ENCODE measurements around the gene RMND5A.

The RMND5A gene

DNA sequence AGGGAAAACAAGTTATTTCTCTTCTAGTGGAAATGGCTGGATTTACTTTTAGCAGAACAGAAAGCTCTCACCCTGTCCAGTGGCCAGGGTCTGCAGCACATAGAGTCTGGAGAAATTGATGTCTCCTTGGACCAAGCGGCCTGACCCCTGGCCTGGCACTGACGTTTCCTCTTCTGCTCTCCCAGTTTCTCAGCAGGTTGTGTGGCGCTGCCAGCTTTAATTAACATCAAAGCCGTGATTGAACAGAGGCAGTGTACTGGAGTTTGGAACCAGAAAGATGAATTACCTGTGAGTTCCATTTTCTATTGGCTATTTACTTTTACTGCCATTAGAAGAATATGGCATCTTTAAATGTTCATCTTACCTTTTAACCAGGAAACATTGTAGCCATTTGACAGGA lies 49.7 kb downstream of the RMND5A start:
- H3K27me3 ChIP-seq (ENCODE audit: low read length): no peaks in the 10 kb centered on the region
- no peaks in the 10 kb centered on the region for H4K20me1 ChIP-seq (ENCODE audit: low read depth, low read length)
- TF ChIP-seq, protein P1, sequence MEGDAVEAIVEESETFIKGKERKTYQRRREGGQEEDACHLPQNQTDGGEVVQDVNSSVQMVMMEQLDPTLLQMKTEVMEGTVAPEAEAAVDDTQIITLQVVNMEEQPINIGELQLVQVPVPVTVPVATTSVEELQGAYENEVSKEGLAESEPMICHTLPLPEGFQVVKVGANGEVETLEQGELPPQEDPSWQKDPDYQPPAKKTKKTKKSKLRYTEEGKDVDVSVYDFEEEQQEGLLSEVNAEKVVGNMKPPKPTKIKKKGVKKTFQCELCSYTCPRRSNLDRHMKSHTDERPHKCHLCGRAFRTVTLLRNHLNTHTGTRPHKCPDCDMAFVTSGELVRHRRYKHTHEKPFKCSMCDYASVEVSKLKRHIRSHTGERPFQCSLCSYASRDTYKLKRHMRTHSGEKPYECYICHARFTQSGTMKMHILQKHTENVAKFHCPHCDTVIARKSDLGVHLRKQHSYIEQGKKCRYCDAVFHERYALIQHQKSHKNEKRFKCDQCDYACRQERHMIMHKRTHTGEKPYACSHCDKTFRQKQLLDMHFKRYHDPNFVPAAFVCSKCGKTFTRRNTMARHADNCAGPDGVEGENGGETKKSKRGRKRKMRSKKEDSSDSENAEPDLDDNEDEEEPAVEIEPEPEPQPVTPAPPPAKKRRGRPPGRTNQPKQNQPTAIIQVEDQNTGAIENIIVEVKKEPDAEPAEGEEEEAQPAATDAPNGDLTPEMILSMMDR (IDR thresholded peaks at IDR 0.05; ENCODE audit: insufficient read depth, low read length, poor library complexity, severe bottlenecking): no peak
- no peak for TF ChIP-seq EZH2phosphoT487 (conservative IDR thresholded peaks at IDR 0.05; ENCODE audit: low read length)
- no peaks in the 10 kb centered on the region for H3F3A ChIP-seq (ENCODE audit: insufficient read depth)
- no peaks in the 10 kb centered on the region for H3K9me3 ChIP-seq (ENCODE audit: insufficient read depth, low read length)
- H3K9me2 ChIP-seq (replicated peaks; ENCODE audit: insufficient read depth, low read length): no peaks in the 10 kb centered on the region
- no peak overlapping the region for H2AFZ ChIP-seq (ENCODE audit: low read depth, low read length, severe bottlenecking)
- no peaks in the 10 kb centered on the region for H3K79me2 ChIP-seq (ENCODE audit: insufficient read depth, low read length)
- no peak overlapping the region for H3K4me3 ChIP-seq (ENCODE audit: insufficient read depth, low read length, poor library complexity, severe bottlenecking)
- no peak overlapping the region for H3K27ac ChIP-seq (ENCODE audit: low read depth, low read length)
- peaks cover 11% of the 10 kb centered on the region for H3K36me3 ChIP-seq (ENCODE audit: low read length)
- H3K4me2 ChIP-seq (ENCODE audit: low read depth, low read length, poor library complexity, severe bottlenecking): no peak overlapping the region
- H3K9ac ChIP-seq (ENCODE audit: low read length): no peak overlapping the region

DNA sequence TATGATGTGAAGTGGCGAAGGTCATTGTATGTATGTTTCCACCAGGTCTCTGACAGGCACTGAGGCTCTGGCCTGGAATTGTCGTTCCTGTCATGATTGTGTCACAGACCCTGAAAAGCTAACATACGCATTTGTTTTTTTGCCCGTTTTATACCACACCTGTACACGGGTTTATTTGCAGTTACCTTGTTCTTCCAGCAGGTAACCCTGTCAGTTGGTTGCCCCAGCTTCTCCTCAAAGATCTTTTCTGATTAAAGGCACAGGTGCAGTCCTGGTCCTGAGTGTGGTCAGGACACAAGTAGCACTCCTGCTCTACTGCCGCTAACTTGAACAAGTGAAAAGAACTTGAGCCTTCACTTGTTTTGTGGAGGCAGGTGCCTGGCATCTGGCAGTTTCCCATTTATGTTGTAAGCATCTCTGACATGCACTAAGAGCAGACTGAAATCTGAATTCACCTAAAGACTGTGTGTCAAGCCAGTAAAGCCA lies 50.8 kb downstream of the RMND5A start:
- peaks cover 11% of the 10 kb centered on the region for H3K36me3 ChIP-seq (ENCODE audit: low read length)
- H2AFZ ChIP-seq (ENCODE audit: low read depth, low read length, severe bottlenecking): no peak overlapping the region
- no peak overlapping the region for H3K27ac ChIP-seq (ENCODE audit: low read depth, low read length)
- H3F3A ChIP-seq (ENCODE audit: insufficient read depth): no peaks in the 10 kb centered on the region
- H3K79me2 ChIP-seq (ENCODE audit: insufficient read depth, low read length): no peaks in the 10 kb centered on the region
- H3K9me2 ChIP-seq (replicated peaks; ENCODE audit: insufficient read depth, low read length): no peaks in the 10 kb centered on the region
- no peaks in the 10 kb centered on the region for H3K9me3 ChIP-seq (ENCODE audit: insufficient read depth, low read length)
- no peak for TF ChIP-seq EZH2phosphoT487 (conservative IDR thresholded peaks at IDR 0.05; ENCODE audit: low read length)
- TF ChIP-seq, protein P1 (IDR thresholded peaks at IDR 0.05; ENCODE audit: insufficient read depth, low read length, poor library complexity, severe bottlenecking): no peak
- H3K9ac ChIP-seq (ENCODE audit: low read length): no peak overlapping the region
- no peak overlapping the region for H3K4me3 ChIP-seq (ENCODE audit: insufficient read depth, low read length, poor library complexity, severe bottlenecking)
- H3K27me3 ChIP-seq (ENCODE audit: low read length): no peaks in the 10 kb centered on the region
- no peaks in the 10 kb centered on the region for H4K20me1 ChIP-seq (ENCODE audit: low read depth, low read length)
- no peak overlapping the region for H3K4me2 ChIP-seq (ENCODE audit: low read depth, low read length, poor library complexity, severe bottlenecking)

DNA sequence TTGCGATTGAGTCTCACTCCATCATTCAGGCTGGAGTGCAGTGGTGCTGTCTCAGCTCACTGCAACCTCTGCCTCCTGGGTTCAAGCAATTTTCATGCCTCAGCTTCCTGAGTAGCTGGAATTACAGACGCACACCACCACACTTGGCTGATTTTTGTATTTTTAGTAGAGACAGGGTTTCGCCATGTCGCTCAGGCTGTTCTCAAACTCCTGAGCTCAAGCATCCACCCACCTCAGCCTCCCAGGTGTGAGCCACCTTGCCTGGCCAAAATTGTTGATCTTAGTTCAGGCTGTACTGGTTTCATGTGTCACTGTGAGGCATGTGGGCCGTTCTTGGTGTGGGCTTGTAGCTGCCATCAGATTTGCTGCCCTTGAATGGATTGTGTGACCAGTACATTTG lies 52.5 kb downstream of the RMND5A start:
- H3K27me3 ChIP-seq (ENCODE audit: low read length): no peaks in the 10 kb centered on the region
- no peak for TF ChIP-seq EZH2phosphoT487 (conservative IDR thresholded peaks at IDR 0.05; ENCODE audit: low read length)
- TF ChIP-seq, protein P1 (IDR thresholded peaks at IDR 0.05; ENCODE audit: insufficient read depth, low read length, poor library complexity, severe bottlenecking): no peak
- no peak overlapping the region for H2AFZ ChIP-seq (ENCODE audit: low read depth, low read length, severe bottlenecking)
- H3K27ac ChIP-seq (ENCODE audit: low read depth, low read length): no peak overlapping the region
- peaks cover 11% of the 10 kb centered on the region for H3K36me3 ChIP-seq (ENCODE audit: low read length)
- no peaks in the 10 kb centered on the region for H3K79me2 ChIP-seq (ENCODE audit: insufficient read depth, low read length)
- H3F3A ChIP-seq (ENCODE audit: insufficient read depth): no peaks in the 10 kb centered on the region
- H3K9me2 ChIP-seq (replicated peaks; ENCODE audit: insufficient read depth, low read length): no peaks in the 10 kb centered on the region
- no peaks in the 10 kb centered on the region for H4K20me1 ChIP-seq (ENCODE audit: low read depth, low read length)
- H3K9ac ChIP-seq (ENCODE audit: low read length): no peak overlapping the region
- no peaks in the 10 kb centered on the region for H3K9me3 ChIP-seq (ENCODE audit: insufficient read depth, low read length)
- no peak overlapping the region for H3K4me2 ChIP-seq (ENCODE audit: low read depth, low read length, poor library complexity, severe bottlenecking)
- no peak overlapping the region for H3K4me3 ChIP-seq (ENCODE audit: insufficient read depth, low read length, poor library complexity, severe bottlenecking)

All from SU-DHL-6 (cell line).